Measurements from ENCODE around the gene CD2.

CD2 gene

DNA sequence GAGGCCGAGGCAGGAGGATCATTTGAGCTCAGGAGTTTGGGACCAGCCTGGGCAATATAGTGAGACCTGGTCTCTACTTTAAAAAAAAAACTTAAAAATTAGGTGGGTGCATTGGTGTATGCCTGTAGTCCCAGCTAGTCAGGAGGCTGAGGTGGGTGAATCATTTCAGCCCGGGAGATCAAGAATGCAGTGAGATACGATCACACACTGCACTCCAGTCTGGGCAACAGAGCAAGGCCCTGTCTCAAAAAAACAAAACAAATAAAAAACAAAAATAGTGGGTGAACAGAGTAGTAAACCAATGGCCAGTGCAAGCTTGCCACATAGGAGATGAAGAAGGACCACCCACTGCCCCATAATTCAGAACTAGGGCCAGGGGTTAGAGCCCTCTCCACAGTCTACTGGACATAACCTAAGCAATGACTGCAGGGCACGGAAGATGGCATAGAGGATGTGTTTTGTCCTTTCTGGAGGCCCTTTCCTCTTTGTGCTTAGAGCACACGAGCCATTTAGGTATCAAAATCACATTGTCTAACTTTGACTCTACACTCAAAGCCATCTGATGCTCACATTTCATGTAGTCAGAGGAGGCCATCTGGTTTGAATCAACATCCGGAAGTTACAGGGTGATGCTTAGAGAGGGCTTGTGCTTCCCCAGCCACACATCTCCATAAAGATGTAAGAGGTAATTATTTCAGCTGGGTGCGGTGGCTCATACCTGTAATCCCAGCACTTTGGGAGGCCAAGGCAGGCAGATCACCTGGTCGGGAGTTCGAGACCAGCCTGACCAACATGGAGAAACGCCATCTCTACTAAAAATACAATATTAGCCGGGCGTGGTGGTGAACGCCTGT lies 12.6 kb downstream of the CD2 start:
- TF ChIP-seq TAF1 (IDR thresholded peaks at IDR 0.05; ENCODE audit: low read depth) (no peak), FOXM1 (IDR thresholded peaks at IDR 0.05; ENCODE audit: borderline replicate concordance, low read depth) (no peak), NFIC (IDR thresholded peaks at IDR 0.05) (no peak), RAD21 (IDR thresholded peaks at IDR 0.05; ENCODE audit: low read depth) (no peak), EP300 (IDR thresholded peaks at IDR 0.05; ENCODE audit: borderline replicate concordance) (no peak), TCF12 (IDR thresholded peaks at IDR 0.05; ENCODE audit: low read depth) (no peak), CEBPB (IDR thresholded peaks at IDR 0.05) (no peak), ZBTB7A (IDR thresholded peaks at IDR 0.05; ENCODE audit: low read depth) (no peak), YY1 (IDR thresholded peaks at IDR 0.05; ENCODE audit: low read depth) (no peak), CREB1 (IDR thresholded peaks at IDR 0.05; ENCODE audit: low read depth) (no peak)
- TF ChIP-seq, protein P1, sequence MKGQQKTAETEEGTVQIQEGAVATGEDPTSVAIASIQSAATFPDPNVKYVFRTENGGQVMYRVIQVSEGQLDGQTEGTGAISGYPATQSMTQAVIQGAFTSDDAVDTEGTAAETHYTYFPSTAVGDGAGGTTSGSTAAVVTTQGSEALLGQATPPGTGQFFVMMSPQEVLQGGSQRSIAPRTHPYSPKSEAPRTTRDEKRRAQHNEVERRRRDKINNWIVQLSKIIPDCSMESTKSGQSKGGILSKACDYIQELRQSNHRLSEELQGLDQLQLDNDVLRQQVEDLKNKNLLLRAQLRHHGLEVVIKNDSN (IDR thresholded peaks at IDR 0.05), result no peak

DNA sequence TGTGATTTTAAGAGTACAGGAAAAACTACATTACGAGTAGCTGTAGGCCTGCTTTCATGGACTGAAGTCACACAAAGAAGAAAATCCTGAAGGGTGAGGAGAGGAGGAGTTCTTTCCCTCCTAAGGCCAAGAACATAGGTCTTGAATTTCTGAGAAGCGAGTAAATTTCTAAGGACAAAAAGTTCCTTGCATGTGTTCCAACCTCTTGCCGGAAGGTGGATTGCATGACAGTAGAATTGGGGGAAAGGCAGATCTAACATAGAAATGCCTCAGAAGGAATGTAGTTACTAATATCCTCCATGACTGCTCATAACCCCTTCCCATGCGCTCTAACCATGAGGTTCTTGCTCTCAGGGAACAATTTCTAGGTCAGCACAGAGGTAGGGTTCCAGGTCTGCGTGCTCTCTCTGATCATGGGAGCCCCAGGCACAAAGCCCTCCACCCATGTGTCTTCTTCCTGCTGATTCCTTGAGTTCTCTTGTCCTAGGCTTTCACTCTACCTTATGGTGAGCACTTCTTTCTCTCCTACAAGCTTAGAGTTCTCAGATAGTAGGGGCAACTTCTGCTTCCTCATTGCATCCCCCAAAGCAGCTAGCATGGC lies 13.7 kb downstream of the CD2 start:
- TF ChIP-seq FOXM1 (IDR thresholded peaks at IDR 0.05; ENCODE audit: borderline replicate concordance, low read depth), result no peak
- no peak for TF ChIP-seq NFIC (IDR thresholded peaks at IDR 0.05)
- TF ChIP-seq, protein P2, sequence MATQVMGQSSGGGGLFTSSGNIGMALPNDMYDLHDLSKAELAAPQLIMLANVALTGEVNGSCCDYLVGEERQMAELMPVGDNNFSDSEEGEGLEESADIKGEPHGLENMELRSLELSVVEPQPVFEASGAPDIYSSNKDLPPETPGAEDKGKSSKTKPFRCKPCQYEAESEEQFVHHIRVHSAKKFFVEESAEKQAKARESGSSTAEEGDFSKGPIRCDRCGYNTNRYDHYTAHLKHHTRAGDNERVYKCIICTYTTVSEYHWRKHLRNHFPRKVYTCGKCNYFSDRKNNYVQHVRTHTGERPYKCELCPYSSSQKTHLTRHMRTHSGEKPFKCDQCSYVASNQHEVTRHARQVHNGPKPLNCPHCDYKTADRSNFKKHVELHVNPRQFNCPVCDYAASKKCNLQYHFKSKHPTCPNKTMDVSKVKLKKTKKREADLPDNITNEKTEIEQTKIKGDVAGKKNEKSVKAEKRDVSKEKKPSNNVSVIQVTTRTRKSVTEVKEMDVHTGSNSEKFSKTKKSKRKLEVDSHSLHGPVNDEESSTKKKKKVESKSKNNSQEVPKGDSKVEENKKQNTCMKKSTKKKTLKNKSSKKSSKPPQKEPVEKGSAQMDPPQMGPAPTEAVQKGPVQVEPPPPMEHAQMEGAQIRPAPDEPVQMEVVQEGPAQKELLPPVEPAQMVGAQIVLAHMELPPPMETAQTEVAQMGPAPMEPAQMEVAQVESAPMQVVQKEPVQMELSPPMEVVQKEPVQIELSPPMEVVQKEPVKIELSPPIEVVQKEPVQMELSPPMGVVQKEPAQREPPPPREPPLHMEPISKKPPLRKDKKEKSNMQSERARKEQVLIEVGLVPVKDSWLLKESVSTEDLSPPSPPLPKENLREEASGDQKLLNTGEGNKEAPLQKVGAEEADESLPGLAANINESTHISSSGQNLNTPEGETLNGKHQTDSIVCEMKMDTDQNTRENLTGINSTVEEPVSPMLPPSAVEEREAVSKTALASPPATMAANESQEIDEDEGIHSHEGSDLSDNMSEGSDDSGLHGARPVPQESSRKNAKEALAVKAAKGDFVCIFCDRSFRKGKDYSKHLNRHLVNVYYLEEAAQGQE (IDR thresholded peaks at IDR 0.05; ENCODE audit: low read depth), result no peak
- TF ChIP-seq EP300 (IDR thresholded peaks at IDR 0.05; ENCODE audit: borderline replicate concordance), result no peak
- TF ChIP-seq CEBPB (IDR thresholded peaks at IDR 0.05), result no peak
- no peak for TF ChIP-seq YY1 (IDR thresholded peaks at IDR 0.05; ENCODE audit: low read depth)
- no peak for TF ChIP-seq CREB1 (IDR thresholded peaks at IDR 0.05; ENCODE audit: low read depth)
- no peak for TF ChIP-seq TCF12 (IDR thresholded peaks at IDR 0.05; ENCODE audit: low read depth)
- no peak for TF ChIP-seq TAF1 (IDR thresholded peaks at IDR 0.05; ENCODE audit: low read depth)
- no peak for TF ChIP-seq TEAD4 (IDR thresholded peaks at IDR 0.05)
- TF ChIP-seq, protein P1 (IDR thresholded peaks at IDR 0.05), result no peak
- TF ChIP-seq EGR1 (IDR thresholded peaks at IDR 0.05), result no peak
- no peak for TF ChIP-seq ZBTB7A (IDR thresholded peaks at IDR 0.05; ENCODE audit: low read depth)

DNA sequence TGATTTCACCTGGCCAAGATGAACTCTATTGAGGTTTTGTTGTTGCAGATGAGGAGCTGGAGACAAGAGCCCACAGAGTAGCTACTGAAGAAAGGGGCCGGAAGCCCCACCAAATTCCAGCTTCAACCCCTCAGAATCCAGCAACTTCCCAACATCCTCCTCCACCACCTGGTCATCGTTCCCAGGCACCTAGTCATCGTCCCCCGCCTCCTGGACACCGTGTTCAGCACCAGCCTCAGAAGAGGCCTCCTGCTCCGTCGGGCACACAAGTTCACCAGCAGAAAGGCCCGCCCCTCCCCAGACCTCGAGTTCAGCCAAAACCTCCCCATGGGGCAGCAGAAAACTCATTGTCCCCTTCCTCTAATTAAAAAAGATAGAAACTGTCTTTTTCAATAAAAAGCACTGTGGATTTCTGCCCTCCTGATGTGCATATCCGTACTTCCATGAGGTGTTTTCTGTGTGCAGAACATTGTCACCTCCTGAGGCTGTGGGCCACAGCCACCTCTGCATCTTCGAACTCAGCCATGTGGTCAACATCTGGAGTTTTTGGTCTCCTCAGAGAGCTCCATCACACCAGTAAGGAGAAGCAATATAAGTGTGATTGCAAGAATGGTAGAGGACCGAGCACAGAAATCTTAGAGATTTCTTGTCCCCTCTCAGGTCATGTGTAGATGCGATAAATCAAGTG lies 14.3 kb downstream of the CD2 start:
- no peak for TF ChIP-seq CEBPB (IDR thresholded peaks at IDR 0.05)
- no peak for TF ChIP-seq CREB1 (IDR thresholded peaks at IDR 0.05; ENCODE audit: low read depth)
- TF ChIP-seq RAD21 (IDR thresholded peaks at IDR 0.05; ENCODE audit: low read depth), result no peak
- TF ChIP-seq ZBTB7A (IDR thresholded peaks at IDR 0.05; ENCODE audit: low read depth), result no peak
- no peak for TF ChIP-seq TCF12 (IDR thresholded peaks at IDR 0.05; ENCODE audit: low read depth)
- TF ChIP-seq, protein P1 (IDR thresholded peaks at IDR 0.05), result no peak
- TF ChIP-seq, protein P2 (IDR thresholded peaks at IDR 0.05; ENCODE audit: low read depth), result no peak
- no peak for TF ChIP-seq EP300 (IDR thresholded peaks at IDR 0.05; ENCODE audit: borderline replicate concordance)
- TF ChIP-seq YY1 (IDR thresholded peaks at IDR 0.05; ENCODE audit: low read depth), result no peak
- TF ChIP-seq NFIC (IDR thresholded peaks at IDR 0.05), result no peak
- TF ChIP-seq TEAD4 (IDR thresholded peaks at IDR 0.05), result no peak

DNA sequence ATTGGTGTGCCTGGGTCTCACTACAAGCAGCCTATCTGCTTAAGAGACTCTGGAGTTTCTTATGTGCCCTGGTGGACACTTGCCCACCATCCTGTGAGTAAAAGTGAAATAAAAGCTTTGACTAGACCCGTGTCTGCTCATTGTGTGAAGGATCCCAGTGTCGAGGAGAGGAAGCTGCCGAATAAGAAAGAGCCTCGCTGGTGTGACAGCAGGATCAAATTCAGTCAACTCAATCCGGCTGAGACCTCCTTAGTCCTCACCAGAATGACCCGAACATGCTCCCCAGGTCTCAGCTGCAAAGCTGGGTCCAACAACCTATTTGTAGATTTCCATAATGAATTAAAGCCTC lies 14.8 kb downstream of the CD2 start:
- no peak for TF ChIP-seq EP300 (IDR thresholded peaks at IDR 0.05; ENCODE audit: borderline replicate concordance)
- TF ChIP-seq, protein P3, sequence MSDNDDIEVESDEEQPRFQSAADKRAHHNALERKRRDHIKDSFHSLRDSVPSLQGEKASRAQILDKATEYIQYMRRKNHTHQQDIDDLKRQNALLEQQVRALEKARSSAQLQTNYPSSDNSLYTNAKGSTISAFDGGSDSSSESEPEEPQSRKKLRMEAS (IDR thresholded peaks at IDR 0.05), result no peak
- TF ChIP-seq TEAD4 (IDR thresholded peaks at IDR 0.05), result no peak
- TF ChIP-seq, protein P2 (IDR thresholded peaks at IDR 0.05; ENCODE audit: low read depth), result no peak
- no peak for TF ChIP-seq CEBPB (IDR thresholded peaks at IDR 0.05)
- TF ChIP-seq TCF12 (IDR thresholded peaks at IDR 0.05; ENCODE audit: low read depth), result no peak
- TF ChIP-seq FOXM1 (IDR thresholded peaks at IDR 0.05; ENCODE audit: borderline replicate concordance, low read depth), result no peak
- TF ChIP-seq TAF1 (IDR thresholded peaks at IDR 0.05; ENCODE audit: low read depth), result no peak
- no peak for TF ChIP-seq NFIC (IDR thresholded peaks at IDR 0.05)
- TF ChIP-seq CREB1 (IDR thresholded peaks at IDR 0.05; ENCODE audit: low read depth), result no peak
- TF ChIP-seq EGR1 (IDR thresholded peaks at IDR 0.05), result no peak
- TF ChIP-seq ZBTB7A (IDR thresholded peaks at IDR 0.05; ENCODE audit: low read depth), result no peak
- TF ChIP-seq YY1 (IDR thresholded peaks at IDR 0.05; ENCODE audit: low read depth), result no peak
- TF ChIP-seq, protein P1 (IDR thresholded peaks at IDR 0.05), result no peak

Measured in Ishikawa (cell line).